Measurements from ENCODE around the gene DBT.
"Not testable (repeated sequence)": the region's sequence is repeated elsewhere in the genome, so short reads cannot be mapped to it uniquely, and the experiment has no call there.

DBT gene

GRCh38 chr1:100261686-100262085 is 12.1 kb upstream of the DBT start:
- no peak overlapping the region for H3K4me2 ChIP-seq (ENCODE audit: low read depth, low read length, poor library complexity, severe bottlenecking)
- TF ChIP-seq EZH2phosphoT487 (conservative IDR thresholded peaks at IDR 0.05; ENCODE audit: low read length) (no peak), CTCF (IDR thresholded peaks at IDR 0.05; ENCODE audit: insufficient read depth, low read length, poor library complexity, severe bottlenecking) (no peak)
- H3K4me3 ChIP-seq (ENCODE audit: insufficient read depth, low read length, poor library complexity, severe bottlenecking), result no peak overlapping the region
- H3K9me2 ChIP-seq (replicated peaks; ENCODE audit: insufficient read depth, low read length), result no peaks in the 10 kb centered on the region
- H3F3A ChIP-seq (ENCODE audit: insufficient read depth), result no peaks in the 10 kb centered on the region; the same call in 1 of the 2 replicates
- H3K9ac ChIP-seq (ENCODE audit: low read length), result no peak overlapping the region
- peaks cover 4% of the 10 kb centered on the region for H3K36me3 ChIP-seq (ENCODE audit: low read length)
- H3K79me2 ChIP-seq (ENCODE audit: insufficient read depth, low read length), result peaks cover 7% of the 10 kb centered on the region
- H3K27ac ChIP-seq (ENCODE audit: low read depth, low read length), result no peak overlapping the region
- no peak overlapping the region for H2AFZ ChIP-seq (ENCODE audit: low read depth, low read length, severe bottlenecking)
- no peaks in the 10 kb centered on the region for H4K20me1 ChIP-seq (ENCODE audit: low read depth, low read length)
- no peaks in the 10 kb centered on the region for H3K9me3 ChIP-seq (ENCODE audit: insufficient read depth, low read length)
- H3K27me3 ChIP-seq (ENCODE audit: low read length), result no peaks in the 10 kb centered on the region

- not testable (repeated sequence) for H3K9me3 ChIP-seq (ENCODE audit: insufficient read depth, low read length); H2AFZ ChIP-seq (ENCODE audit: low read depth, low read length, severe bottlenecking); H3K27me3 ChIP-seq (ENCODE audit: low read length); H3K36me3 ChIP-seq (ENCODE audit: low read length); H3K4me3 ChIP-seq (ENCODE audit: insufficient read depth, low read length, poor library complexity, severe bottlenecking); H4K20me1 ChIP-seq (ENCODE audit: low read depth, low read length); H3K9me2 ChIP-seq (replicated peaks; ENCODE audit: insufficient read depth, low read length); H3K4me2 ChIP-seq (ENCODE audit: low read depth, low read length, poor library complexity, severe bottlenecking); H3K9ac ChIP-seq (ENCODE audit: low read length); H3F3A ChIP-seq (ENCODE audit: insufficient read depth); H3K27ac ChIP-seq (ENCODE audit: low read depth, low read length); H3K79me2 ChIP-seq (ENCODE audit: insufficient read depth, low read length)
Measured at GRCh38 chr1:100258427-100258826, 8.8 kb upstream of the DBT start.

- H3K4me2 ChIP-seq (ENCODE audit: low read depth, low read length, poor library complexity, severe bottlenecking); H3K9ac ChIP-seq (ENCODE audit: low read length); H3K36me3 ChIP-seq (ENCODE audit: low read length); H3K9me3 ChIP-seq (ENCODE audit: insufficient read depth, low read length); H3F3A ChIP-seq (ENCODE audit: insufficient read depth); H3K27me3 ChIP-seq (ENCODE audit: low read length); H3K27ac ChIP-seq (ENCODE audit: low read depth, low read length); H3K79me2 ChIP-seq (ENCODE audit: insufficient read depth, low read length); H3K4me3 ChIP-seq (ENCODE audit: insufficient read depth, low read length, poor library complexity, severe bottlenecking); H4K20me1 ChIP-seq (ENCODE audit: low read depth, low read length); H3K9me2 ChIP-seq (replicated peaks; ENCODE audit: insufficient read depth, low read length); H2AFZ ChIP-seq (ENCODE audit: low read depth, low read length, severe bottlenecking): not testable (repeated sequence)
Measured at GRCh38 chr1:100256273-100256672, 6.6 kb upstream of the DBT start.

- Histone ChIP-seq H3K36me3 (ENCODE audit: low read length) (no peaks in the 10 kb centered on the region), H3K27me3 (ENCODE audit: low read length) (no peaks in the 10 kb centered on the region), H3F3A (ENCODE audit: insufficient read depth) (no peaks in the 10 kb centered on the region), H3K9ac (ENCODE audit: low read length) (no peak overlapping the region), H3K4me3 (ENCODE audit: insufficient read depth, low read length, poor library complexity, severe bottlenecking) (no peak overlapping the region), H4K20me1 (ENCODE audit: low read depth, low read length) (no peaks in the 10 kb centered on the region), H2AFZ (ENCODE audit: low read depth, low read length, severe bottlenecking) (no peak overlapping the region), H3K9me2 (replicated peaks; ENCODE audit: insufficient read depth, low read length) (no peaks in the 10 kb centered on the region), H3K9me3 (ENCODE audit: insufficient read depth, low read length) (no peaks in the 10 kb centered on the region), H3K27ac (ENCODE audit: low read depth, low read length) (no peak overlapping the region), H3K79me2 (ENCODE audit: insufficient read depth, low read length) (no peaks in the 10 kb centered on the region), H3K4me2 (ENCODE audit: low read depth, low read length, poor library complexity, severe bottlenecking) (no peak overlapping the region)
- TF ChIP-seq CTCF (IDR thresholded peaks at IDR 0.05; ENCODE audit: insufficient read depth, low read length, poor library complexity, severe bottlenecking) (no peak), EZH2phosphoT487 (conservative IDR thresholded peaks at IDR 0.05; ENCODE audit: low read length) (no peak)
Measured at GRCh38 chr1:100253552-100253951, 3.9 kb upstream of the DBT start.

Data from SU-DHL-6 (cell line).